ENCODE results near the gene SPATC1L.

DNA sequence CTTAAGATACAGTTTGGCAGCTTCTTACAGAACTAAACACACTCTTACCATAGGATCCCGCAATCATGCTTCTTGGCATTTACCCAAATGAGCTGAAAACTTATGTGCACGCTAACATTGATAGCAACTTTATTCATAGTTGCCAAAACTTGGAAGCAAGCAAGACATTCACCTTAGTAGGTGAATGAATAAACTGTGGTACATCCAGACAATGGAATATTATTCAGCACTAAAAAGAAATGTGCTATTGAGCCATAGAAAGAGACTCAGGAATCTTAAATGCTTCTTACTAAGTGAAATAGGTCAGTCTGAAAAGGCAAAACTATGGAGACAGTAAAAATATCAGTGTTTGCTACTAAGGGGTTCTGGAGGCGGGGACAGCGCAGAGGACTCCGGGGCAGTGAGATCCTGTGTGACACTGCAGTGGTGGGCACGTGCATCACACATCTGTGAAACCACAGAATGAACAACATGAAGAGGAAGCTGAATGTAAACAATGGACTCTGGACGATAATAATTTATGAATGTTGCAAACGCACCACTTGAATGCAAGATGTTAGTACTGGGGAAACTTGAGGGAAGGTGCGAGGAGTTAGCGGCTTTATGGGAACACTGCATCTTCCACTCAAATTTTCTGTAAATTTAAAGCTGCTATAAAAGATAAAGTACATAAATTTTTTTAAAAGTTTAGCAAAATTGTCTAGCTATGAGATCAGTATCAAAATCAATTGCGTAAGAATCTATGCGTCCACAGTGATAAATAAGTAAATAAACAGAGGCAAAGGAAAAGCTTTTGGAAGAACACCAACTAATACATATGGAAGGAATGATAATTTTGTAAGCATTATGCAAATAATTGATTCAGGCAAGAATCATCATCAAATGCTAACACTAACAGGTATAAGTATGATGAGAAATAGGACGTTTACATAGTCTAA, 15.4 kb upstream of the SPATC1L start:
- TF ChIP-seq ZNF292 (tag by site-specific recombination; IDR thresholded peaks at IDR 0.05; ENCODE audit: borderline replicate concordance, low read depth) (no peak), TCF7L2 (IDR thresholded peaks at IDR 0.05; ENCODE audit: borderline replicate concordance, low read depth, low read length) (no peak), ZBTB8A (tag by site-specific recombination; IDR thresholded peaks at IDR 0.05) (no peak), MEIS1 (CRISPR knock-in tag; IDR thresholded peaks at IDR 0.05; ENCODE audit: borderline replicate concordance) (no peak), ZNF138 (tag by site-specific recombination; IDR thresholded peaks at IDR 0.05; ENCODE audit: borderline replicate concordance) (no peak), ZSCAN30 (tag by site-specific recombination; IDR thresholded peaks at IDR 0.05) (no peak), ZBTB7A (tag by site-specific recombination; IDR thresholded peaks at IDR 0.05; ENCODE audit: low read depth) (no peak)
- TF ChIP-seq, protein P1, sequence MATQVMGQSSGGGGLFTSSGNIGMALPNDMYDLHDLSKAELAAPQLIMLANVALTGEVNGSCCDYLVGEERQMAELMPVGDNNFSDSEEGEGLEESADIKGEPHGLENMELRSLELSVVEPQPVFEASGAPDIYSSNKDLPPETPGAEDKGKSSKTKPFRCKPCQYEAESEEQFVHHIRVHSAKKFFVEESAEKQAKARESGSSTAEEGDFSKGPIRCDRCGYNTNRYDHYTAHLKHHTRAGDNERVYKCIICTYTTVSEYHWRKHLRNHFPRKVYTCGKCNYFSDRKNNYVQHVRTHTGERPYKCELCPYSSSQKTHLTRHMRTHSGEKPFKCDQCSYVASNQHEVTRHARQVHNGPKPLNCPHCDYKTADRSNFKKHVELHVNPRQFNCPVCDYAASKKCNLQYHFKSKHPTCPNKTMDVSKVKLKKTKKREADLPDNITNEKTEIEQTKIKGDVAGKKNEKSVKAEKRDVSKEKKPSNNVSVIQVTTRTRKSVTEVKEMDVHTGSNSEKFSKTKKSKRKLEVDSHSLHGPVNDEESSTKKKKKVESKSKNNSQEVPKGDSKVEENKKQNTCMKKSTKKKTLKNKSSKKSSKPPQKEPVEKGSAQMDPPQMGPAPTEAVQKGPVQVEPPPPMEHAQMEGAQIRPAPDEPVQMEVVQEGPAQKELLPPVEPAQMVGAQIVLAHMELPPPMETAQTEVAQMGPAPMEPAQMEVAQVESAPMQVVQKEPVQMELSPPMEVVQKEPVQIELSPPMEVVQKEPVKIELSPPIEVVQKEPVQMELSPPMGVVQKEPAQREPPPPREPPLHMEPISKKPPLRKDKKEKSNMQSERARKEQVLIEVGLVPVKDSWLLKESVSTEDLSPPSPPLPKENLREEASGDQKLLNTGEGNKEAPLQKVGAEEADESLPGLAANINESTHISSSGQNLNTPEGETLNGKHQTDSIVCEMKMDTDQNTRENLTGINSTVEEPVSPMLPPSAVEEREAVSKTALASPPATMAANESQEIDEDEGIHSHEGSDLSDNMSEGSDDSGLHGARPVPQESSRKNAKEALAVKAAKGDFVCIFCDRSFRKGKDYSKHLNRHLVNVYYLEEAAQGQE (tag by site-specific recombination; IDR thresholded peaks at IDR 0.05) = no peak
- TF ChIP-seq, protein P2, sequence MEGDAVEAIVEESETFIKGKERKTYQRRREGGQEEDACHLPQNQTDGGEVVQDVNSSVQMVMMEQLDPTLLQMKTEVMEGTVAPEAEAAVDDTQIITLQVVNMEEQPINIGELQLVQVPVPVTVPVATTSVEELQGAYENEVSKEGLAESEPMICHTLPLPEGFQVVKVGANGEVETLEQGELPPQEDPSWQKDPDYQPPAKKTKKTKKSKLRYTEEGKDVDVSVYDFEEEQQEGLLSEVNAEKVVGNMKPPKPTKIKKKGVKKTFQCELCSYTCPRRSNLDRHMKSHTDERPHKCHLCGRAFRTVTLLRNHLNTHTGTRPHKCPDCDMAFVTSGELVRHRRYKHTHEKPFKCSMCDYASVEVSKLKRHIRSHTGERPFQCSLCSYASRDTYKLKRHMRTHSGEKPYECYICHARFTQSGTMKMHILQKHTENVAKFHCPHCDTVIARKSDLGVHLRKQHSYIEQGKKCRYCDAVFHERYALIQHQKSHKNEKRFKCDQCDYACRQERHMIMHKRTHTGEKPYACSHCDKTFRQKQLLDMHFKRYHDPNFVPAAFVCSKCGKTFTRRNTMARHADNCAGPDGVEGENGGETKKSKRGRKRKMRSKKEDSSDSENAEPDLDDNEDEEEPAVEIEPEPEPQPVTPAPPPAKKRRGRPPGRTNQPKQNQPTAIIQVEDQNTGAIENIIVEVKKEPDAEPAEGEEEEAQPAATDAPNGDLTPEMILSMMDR (tag by site-specific recombination; IDR thresholded peaks at IDR 0.05) = no peak

Data from HEK293 (cell line).